ACHN (cell line): ENCODE measurements around the gene FER1L5.

Source experiments
- DNase-seq: peaks from one replicate; pipeline ENCODE4 v3.0.0-alpha.2; 2015
- in situ Hi-C: cut with HindIII; loops from 2 replicates; pipeline ENCODE4 v1.10.0; 2017; ENCODE audit warnings: low sequenced_read_pairs, low pct_ligation_motif_present, low pct_unique_long_range_greater_than_20kb

The FER1L5 gene

DNA sequence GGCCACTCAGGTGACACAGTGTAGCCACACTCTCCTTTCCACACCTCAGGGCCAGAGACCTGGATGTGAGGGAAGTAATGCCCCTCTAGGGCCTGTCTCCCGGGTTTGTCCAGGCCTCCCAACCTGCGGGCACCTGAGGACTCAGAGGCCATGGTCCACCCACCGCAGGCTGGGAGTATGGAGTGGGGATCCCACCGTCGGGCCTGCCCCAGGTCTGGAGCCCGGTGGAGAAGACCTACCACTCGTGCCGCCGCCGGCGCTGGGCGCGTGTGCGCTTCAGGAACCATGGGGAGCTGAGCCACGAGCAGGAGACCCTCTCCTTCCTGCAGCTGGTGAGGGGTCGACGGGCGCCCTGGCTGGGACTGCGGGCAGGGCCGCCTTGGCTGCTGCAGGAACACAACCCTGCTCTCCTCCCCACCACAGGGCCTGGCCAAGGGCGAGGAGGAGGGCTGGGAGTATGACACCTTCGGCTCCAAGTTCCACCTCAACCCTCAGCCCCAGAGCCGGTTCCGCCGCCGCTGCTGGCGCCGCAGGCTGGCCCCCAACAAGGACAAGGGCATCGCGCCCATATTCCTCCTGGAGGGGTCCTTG lies 48.6 kb downstream of the FER1L5 start:
- in situ Hi-C loops: no loop called here
- DNase-seq: no peak

DNA sequence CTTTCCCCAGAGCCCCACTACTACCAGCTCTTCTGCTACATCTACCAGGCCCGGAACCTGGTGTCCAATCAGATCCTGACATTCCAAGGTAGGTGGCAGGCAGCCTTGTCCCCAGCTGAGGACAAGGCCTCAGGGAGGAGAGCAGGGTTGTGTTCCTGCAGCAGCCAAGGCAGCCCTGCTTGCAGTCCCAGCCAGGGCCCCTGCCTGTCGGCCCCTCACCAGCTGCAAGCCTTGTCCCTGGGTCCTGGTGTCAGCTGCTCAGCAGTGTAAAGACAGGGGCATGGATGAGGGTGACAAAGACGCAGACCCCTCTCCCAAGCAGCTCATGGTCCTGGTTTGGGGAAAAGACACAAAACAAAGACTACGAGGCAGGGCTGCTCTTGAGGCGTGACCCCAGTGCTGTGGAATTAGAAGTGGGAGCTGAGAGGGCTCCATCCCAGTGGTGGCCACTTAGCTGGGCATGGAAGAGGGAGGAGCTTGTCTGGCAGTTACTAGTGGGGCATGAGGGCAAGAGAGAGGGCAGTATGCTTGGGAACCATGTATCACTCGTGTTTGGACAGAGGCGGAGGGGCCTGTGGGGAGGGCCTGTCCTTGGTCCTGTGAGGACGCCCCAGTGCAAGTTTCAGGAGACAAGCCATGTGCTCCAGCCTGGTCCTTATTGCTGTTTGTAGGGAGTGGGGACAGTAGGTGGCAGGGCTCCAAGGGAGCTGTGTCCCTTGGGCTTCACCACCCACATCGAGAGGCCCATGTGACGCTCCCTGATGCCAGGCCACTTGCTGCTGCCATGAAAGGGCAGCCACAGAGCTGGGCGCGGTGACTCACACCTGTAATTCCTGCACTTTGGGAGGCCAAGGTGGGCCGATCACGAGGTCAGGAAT lies 49.8 kb downstream of the FER1L5 start:
- in situ Hi-C loops: no loop called here
- no peak for DNase-seq

DNA sequence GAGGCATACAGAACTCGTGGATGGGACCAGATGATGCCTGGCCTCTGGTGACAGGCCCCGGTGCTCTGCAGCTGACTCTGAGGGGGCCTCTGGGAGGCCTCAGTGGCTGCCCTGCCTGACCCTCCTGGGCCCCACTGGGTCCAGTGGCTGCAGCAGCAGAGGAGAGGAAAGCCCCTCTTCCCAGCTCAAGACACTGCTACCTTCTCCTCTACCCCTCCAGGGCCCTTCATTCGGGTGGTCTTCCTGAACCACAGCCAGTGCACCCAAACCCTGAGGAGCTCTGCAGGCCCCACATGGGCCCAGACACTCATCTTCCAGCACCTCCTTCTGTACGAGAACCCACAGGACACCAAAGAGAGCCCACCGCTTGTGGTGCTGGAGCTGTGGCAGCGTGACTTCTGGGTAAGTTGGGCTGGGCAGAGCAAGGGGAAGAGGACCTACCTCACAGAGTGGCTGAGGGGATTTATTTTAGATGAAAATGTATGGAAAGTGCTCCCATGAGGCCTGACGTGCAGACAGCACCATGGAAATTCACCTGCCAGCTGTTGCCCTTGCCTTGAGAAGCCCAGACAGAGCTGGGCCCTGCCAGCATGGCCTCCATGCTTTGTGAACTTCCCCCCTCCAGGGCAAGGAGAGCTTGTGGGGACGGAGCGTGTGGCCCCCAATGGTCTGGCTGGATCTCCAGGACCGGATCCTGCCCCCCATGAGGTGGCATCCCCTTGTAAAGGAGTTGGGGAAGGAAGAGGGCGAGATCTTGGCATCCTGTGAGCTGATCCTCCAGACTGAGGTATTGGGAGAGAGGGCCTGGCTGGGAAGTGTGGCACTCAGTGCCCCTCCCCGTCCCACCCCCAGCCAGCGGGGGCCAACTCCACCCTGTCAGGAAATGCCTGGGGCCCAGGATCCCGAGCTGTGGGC lies 51.0 kb downstream of the FER1L5 start:
- in situ Hi-C loops: no loop called here
- no peak for DNase-seq

DNA sequence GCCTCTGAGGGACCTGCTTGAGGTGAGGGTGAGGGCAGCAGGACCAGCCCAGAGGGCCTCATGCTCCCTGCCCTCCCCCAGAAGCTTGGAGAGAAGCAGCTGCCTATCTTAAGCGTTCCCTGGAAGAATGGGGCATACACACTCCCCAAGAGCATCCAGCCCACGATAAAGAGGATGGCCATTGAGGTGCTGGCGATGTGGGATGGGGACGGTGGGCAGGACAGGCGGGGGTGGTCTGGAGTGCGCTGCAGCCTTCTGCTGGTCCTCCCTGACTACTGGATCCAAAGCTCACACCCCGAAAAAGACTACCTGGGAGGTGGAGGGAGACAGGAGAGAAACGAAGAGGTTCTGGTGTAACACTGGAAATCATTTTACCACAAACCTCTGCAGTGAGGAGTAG lies 51.7 kb downstream of the FER1L5 start:
- in situ Hi-C loops: no loop called here
- DNase-seq: no peak

DNA sequence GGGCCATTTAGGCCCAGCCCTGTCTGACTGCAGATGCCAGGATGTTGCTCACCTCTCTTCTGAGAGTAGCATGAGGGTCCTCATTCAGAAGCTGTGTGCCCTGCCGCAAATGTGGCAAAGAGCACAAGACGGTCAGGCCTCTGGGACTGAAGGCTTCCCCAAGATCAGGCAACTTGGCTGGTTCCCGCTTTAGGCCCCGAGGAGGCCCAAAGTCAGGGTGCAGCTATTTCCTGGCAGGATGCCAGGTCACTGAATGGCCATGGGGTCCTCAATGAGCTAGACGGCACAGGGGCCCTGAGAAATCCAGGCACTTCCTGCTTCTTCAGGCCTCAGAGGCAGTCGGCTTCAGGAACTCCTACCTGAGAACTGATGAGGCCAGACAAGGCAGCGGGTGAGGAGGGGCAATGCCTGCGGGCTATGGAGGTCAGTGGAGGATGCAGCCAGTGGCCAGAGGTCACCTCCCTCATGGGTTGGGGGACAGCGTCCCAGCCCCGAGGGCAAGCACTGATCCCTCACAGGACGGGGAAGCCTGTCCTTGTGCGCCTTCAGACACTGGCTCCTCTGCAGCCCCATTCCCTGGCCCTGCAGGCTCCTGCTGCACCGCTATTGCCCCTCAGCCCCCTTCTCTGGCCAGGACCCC lies 52.4 kb downstream of the FER1L5 start:
- DNase-seq: no peak
- in situ Hi-C loops: no loop called here

DNA sequence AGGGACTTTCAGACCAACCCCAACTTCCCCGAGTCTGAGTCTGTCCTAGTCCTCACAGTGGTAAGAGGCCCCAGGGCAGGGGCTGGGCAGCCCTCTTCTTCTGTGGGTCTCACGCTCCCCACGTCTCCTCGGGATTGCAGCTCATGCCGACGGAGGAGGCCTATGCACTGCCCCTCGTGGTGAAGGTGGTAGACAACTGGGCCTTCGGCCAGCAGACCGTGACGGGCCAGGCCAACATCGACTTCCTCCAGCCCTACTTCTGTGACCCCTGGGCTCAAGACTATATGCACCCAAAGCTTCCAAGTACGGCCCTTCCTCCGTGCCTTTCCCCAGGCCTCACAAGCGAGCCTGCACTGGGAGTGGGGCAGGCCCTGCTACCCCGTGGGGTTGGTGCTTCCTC lies 53.0 kb downstream of the FER1L5 start:
- in situ Hi-C loops: no loop called here
- no peak for DNase-seq

DNA sequence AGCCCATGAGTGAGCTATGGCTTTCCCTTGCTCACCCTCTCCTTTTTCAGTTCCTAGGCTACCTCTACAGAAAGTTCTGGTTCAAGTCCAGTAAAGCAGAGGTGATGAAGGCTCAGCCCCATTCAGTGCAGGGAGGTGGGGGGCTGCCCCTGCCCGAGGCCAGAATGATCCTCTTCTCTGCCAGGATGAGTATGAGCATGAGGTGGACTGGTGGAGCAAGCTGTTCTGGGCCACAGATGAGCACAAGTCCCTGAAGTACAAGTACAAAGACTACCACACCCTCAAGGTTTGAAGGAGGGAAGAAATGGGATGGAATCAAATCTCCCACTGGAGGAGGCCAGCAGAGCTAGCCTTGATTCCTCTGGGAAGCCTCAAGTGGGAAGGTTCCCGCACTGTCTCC lies 54.9 kb downstream of the FER1L5 start:
- in situ Hi-C loops: no loop called here
- DNase-seq: no peak

DNA sequence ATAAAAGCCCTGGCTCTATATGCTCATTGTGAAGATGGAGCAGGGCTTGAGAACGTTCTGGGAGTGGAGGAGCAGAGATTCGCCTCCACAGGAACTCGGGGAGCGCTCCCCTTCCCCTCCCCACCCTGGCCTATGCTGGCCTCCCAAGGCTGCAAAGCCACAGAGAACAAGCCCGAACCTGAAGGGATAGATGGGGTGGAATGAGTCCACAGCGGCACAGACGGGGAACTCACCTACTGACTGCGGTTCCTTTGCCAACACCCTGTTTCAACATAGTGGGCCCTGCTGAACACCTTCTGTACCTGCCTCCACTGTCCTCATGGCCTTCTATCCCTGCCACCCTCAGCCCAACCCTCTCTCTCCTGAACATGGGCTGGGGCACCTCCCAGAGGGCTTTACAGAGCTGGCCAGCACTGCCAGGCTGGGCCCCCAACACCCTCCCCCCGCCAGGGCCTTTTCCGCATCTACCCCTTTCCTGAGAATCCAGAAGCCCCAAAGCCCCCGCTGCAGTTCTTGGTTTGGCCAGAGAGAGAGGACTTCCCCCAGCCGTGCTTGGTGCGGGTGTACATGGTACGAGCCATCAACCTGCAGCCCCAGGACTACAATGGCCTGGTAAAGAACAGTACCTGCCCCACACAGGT lies 55.8 kb downstream of the FER1L5 start:
- in situ Hi-C loops: no loop called here
- no peak for DNase-seq

DNA sequence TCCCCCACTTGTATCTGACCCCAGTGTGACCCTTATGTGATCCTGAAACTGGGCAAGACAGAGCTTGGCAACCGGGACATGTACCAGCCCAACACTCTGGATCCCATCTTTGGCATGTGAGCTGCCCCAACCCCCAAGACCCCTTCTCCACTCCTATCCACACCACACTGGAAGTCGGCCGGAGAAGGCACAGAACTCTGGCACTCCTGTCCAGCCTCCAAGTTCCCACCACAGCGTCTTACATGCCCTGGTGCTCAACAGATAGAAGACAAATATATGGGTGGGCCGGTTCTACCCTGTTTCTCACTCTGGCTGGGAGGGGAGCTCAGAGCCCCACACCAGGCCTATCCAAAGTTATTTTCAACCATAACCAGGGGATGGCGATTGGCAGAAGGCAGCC lies 56.5 kb downstream of the FER1L5 start:
- no peak for DNase-seq
- in situ Hi-C loops: no loop called here

DNA sequence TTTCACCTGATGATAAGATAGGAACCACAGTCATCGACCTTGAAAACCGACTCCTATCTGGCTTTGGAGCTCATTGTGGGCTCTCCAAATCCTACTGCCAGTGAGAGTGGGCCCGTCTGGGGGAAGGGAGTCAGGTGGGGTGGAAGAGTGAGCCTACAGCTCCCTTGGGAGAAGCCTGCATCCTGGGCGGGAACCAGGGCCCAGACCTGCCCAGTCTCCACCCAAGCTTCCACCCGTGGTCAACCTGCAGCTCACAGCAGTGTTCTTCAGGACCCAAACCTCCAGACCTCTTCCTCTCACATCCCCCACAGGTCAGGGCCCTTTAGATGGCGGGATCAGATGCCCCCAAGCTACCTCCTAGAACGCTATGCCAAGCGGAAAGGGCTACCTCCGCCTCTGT lies 57.1 kb downstream of the FER1L5 start:
- in situ Hi-C loops: no loop called here
- no peak for DNase-seq

DNA sequence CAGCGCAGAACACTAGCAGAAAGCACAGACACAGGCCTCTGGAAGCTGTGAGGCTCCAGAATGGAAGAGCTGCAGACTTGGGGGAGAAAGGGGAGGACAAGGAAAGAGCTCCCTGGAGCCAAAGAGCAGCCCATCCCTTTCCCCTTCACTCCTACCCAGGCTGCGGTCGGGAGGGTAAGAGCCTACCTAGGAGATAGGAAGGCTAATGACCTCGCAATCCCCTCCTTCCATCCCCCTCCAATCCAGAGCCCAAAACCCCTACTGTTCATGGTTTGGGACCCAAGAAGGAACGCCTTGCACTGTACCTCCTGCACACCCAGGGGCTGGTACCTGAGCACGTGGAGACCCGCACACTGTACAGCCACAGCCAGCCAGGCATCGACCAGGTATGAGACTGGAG lies 57.5 kb downstream of the FER1L5 start:
- DNase-seq: no peak
- in situ Hi-C loops: no loop called here

DNA sequence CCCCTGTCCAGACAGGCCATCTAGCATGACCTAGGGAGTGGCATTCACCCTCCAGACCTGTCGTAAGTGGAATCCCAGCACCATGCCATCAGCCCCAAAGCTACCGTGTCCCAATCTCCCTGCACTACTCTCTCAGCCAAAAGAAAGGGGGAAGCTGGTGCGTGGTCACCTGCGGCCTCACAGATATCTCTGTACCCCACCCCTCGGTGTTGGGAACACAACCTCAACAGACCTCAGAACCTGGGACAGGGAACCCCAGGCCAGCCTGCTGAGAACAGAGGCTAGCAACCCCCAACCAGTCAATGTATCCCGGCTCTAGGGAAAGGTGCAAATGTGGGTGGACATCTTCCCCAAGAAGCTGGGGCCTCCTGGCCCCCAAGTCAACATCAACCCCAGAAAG lies 59.1 kb downstream of the FER1L5 start:
- in situ Hi-C loops: no loop called here
- DNase-seq: no peak

DNA sequence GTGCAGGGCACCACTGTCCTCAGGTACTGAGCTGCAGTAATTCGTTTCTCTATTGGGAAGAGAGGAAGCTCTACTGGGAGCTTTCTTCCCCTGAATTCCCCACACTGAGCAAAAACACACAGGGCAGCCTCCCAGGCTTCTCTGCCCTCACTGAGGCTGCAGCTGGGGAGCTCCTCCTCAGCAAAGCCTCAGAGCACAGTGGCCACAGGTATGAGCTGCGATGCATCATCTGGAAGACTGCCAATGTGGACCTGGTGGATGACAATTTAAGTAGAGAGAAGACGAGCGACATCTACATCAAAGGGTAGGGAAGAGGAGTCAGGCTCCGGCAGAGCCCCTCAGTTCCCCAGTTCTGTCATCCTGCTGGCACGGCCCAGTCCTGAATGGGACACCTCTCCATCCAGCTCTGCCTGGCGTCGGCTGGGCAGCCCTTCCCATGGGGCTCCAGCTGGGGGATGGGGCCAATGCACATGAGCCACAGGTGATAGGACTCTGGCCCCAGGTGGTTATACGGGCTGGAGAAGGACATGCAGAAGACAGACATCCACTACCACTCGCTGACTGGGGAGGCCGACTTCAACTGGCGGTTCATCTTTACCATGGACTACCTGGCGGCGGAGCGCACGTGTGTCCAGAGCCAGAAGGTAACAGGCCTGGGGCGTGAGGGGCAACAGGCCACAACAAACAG lies 59.7 kb downstream of the FER1L5 start:
- no peak for DNase-seq
- in situ Hi-C loops: no loop called here

DNA sequence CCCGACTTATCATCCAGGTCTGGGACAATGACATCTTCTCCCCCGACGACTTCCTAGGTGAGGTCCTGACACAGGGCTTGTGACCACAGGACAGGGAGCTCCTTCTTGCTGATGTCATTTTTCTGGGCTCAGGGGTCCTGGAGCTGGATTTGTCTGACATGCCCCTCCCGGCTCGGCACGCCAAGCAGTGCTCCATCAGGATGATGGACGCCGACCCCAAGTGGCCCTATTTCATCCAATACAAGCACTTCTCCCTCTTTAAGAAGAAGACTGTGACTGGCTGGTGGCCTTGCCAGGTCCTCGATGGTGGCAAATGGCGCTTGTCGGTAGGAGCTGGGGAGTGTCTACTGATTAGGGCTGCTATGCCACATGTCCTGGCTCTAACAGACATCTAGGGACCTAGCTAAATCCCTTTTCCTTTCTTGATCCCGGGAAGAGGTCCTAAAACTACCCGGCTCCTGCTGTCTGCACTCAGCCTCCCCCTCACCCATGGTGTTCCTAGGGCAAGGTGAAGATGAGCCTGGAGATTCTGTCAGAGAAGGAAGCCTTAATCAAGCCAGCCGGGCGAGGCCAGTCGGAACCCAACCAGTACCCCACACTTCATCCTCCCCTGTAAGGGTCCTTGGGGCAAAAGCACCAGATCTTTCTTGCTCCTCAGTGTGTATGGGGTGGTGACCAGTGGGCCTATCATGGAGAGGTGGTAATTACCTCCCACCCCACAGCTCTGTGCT lies 60.6 kb downstream of the FER1L5 start:
- DNase-seq: no peak
- in situ Hi-C loops: no loop called here

DNA sequence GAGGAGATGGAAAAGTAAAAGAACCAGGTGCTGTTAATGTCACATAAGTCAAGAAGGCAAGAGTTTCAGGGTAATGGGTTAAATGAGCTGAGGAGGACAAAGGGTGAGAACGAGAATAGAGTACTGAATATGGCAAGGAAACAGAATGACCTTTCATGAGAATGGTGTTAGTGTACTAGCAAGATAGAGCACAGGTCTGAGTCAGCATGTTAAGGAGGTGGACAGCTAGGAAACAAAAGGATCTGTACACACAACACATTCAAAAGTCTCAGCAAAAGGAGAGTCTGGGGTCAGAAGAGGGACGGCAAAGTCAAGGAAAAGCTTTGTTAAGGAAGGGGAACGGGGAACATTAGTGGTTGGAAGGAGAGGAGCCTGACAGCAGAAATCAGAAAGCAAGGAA lies 68.4 kb downstream of the FER1L5 start:
- in situ Hi-C loops: no loop called here
- no peak for DNase-seq

DNA sequence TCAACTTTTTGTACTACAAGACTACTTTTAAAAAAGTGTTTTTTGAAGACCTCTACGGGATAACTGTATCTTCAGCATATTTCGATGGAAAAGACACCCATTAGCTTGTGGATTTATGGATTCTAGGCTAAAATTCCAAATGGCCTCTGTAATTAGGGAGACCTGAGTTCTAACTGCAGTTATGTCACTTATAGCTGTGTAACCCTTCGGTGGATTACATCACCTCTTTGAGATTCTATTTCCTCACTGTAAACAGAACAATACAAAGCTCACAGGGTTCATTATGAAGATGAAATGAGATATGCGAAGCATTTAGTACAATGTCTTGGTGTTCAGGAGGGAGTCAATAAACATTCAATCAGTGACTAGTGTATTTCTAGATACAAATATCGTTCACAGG lies 73.1 kb downstream of the FER1L5 start:
- in situ Hi-C loops: no loop called here

DNA sequence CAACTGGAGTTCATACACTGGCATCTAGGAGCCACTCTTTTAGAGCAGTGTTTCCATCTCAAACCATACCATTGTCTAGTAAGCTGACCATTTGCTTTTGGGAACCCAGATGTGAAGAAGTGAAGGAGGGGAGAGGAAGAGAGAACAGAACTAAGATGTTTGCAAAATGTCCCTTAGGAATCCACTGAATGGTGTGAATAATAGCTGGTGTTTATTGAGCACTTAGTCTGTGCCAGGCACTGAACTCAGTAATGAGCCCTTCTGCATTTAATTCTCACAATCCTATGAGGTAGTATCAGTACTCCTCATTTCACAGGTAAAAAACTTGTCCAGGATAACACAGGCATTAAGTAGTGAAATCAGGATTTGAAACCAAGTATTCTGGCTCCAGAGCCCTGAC lies 73.8 kb downstream of the FER1L5 start:
- in situ Hi-C loops: no loop called here
- no peak for DNase-seq

More for the DNA sequence above, 73.1 kb downstream of the FER1L5 start:
- no peak for DNase-seq
